Aorta (tissue), 5 donors: ENCODE results near the gene TNFSF12. TPM values are rescaled to one million over a fixed set of nuclear protein-coding genes. Genes with fewer than 3 reads are reported as not detected.

Source experiments
- ATAC-seq: fragments of 200-7000 bp; cut with Tn5 transposase; one replicate; pipeline ENCODE4 v1.9.1; 2022; ENCODE audit warnings: moderate library complexity; ENCODE audit not compliant: low FRiP score
- DNase-seq, 2 donors: peaks; one replicate each; pipeline ENCODE4 v3.0.0-alpha.2; 2020
- H3K27ac ChIP-seq, 2 donors: one replicate each; pipeline ENCODE4 v1.5.1; 2013; ENCODE audit warnings: low read length in 2 of 2, mild to moderate bottlenecking in 2 of 2, moderate library complexity in 2 of 2, control low read depth in 1 of 2, inconsistent platforms in 1 of 2, low read depth in 1 of 2
- H3K27me3 ChIP-seq, 2 donors: one replicate each; pipeline ENCODE4 v1.6.1; 2013; ENCODE audit warnings: control low read depth in 1 of 2, low read length in 1 of 2, mild to moderate bottlenecking in 1 of 2, moderate library complexity in 1 of 2; ENCODE audit not compliant: insufficient read depth in 2 of 2, control insufficient read depth in 1 of 2
- H3K36me3 ChIP-seq, 2 donors: one replicate each; pipeline ENCODE4 v1.6.1; 2013; ENCODE audit warnings: control low read depth in 1 of 2, low read length in 1 of 2, mild to moderate bottlenecking in 1 of 2; ENCODE audit not compliant: insufficient read depth in 2 of 2, control insufficient read depth in 1 of 2
- H3K4me1 ChIP-seq, 2 donors: one replicate each; pipeline ENCODE4 v1.6.1; 2013; ENCODE audit warnings: low read length in 2 of 2, control low read depth in 1 of 2, mild to moderate bottlenecking in 1 of 2, moderate library complexity in 1 of 2; ENCODE audit not compliant: insufficient read depth in 2 of 2, control insufficient read depth in 1 of 2
- H3K4me3 ChIP-seq, 2 donors: one replicate each; pipeline ENCODE4 v1.5.1; 2013; ENCODE audit warnings: low read length in 2 of 2, control low read depth in 1 of 2, mild to moderate bottlenecking in 1 of 2
- H3K9me3 ChIP-seq: one replicate; pipeline ENCODE4 v1.6.1; 2013; ENCODE audit warnings: mild to moderate bottlenecking, low read length; ENCODE audit not compliant: control insufficient read depth
- WGBS, 2 donors: extraction: QIAGEN DNeasy Blood & Tissue Kit; methylation state at CpG; one replicate each; pipeline ENCODE4 v1.1.7; 2013; 5-methylcytosine and 5-hydroxymethylcytosine counted together
- intact Hi-C, 2 donors: fragments of 100-400 bp; cut with DNase I; formaldehyde crosslinking; loops; one replicate each; pipeline versions ENCODE4 v1.14.2 to v1.15.0; 2022
- long read RNA-seq, 2 donors: library from polyadenylated mRNA; unstranded; transcript quantifications; one replicate each; pipeline ENCODE4 v2.0.0, GENCODE V29; 2020 to 2021
- polyA plus RNA-seq, 2 donors: library from polyadenylated mRNA; stranded (reverse); fragments of 200-250 nt; gene quantifications; one replicate each; pipeline ENCODE4 v1.2.3, GENCODE V29; 2013
- total RNA-seq, 2 donors: library from RNA; stranded (reverse); fragmentation: NEBNext Ultra II Directional; extraction: Animal tissue kit (Norgen Biotek cat#: 25700); gene quantifications; one replicate each; pipeline ENCODE4 v1.2.1, GENCODE V29; 2021
- donor health status: healthy with polysubstance abuse.
- donor health status: Bipolar disorder and iron deficiency.
- donor health status: DM: no; HTN: no; CAD: no.
- donor health status: DM: no; HTN: no; CAD: no.
- donor health status: DM: yes; HTN: yes; CAD: no.

Gene TNFSF12
- total RNA-seq, result 10 to 100 TPM; 61.4 to 84.5 TPM
- polyA plus RNA-seq, result 100 to 1,000 TPM; 135 to 148 TPM
- long read RNA-seq, donor 1, partial matches to known transcripts, result 19 of 22 reads
- long read RNA-seq, donor 1, other reads (novel, unspliced or antisense), result 1 of 22 reads
- long read RNA-seq, donor 2, transcript TNFSF12-201 (7 exons, 1,553 nt), result major isoform, 22 of 49 reads
- long read RNA-seq, donor 2, partial matches to known transcripts, result 6 of 49 reads
- long read RNA-seq, donor 2, other reads (novel, unspliced or antisense), result 14 of 49 reads

DNA sequence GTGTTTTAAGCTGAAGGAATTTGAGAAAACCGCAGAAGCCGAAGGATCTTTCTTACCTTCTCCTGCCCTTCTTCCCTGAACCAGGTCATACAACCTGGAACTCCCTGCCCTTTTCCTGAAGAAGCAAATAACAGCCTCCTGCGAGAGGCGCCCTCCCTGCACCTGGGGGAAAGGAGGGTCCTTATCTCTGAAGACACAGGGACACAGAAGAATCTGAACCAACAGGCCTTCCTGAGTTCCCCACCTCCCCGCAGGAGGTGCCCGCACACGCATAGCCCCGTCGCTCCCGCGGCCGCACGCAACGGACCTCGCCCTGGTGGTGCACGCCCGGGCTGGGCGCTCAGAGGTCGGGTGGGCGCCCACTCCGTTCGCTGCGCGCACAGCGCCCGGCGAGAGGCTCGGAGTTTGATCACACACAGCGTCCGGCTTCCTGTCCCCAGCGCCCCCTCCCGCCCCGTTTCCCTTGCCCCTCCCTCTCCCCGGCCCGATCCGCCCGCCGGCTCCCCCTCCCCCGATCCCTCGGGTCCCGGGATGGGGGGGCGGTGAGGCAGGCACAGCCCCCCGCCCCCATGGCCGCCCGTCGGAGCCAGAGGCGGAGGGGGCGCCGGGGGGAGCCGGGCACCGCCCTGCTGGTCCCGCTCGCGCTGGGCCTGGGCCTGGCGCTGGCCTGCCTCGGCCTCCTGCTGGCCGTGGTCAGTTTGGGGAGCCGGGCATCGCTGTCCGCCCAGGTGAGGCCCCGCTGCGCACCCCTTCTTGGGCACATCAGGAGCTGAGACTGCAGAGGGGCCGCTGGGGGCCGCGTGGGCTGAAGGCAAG lies at the start of gene TNFSF12:
TSS of gene TNFSF12 (plus strand) at position 474 of the 816 bp plus-strand sequence. CDS start at position 570, 96 bp downstream.
- H3K36me3 ChIP-seq, result no peaks in the 10 kb centered on the region
- H3K9me3 ChIP-seq, result no peaks in the 10 kb centered on the region
- no peaks in the 10 kb centered on the region for H3K4me1 ChIP-seq
- peak within 1 kb of the TSS; percentile 70 to 71 for H3K4me3 ChIP-seq
- ATAC-seq (peak; percentile 86), DNase-seq (peak; percentile 82 to 91)
- intact Hi-C loops, result no loop called here
- no peaks in the 10 kb centered on the region for H3K27me3 ChIP-seq
- 1 to 2% methylated on average over 45 to 65 of the region's 65 CpGs for WGBS, 2 donors
- peak within 1 kb of the TSS; percentile 58 to 69 for H3K27ac ChIP-seq

DNA sequence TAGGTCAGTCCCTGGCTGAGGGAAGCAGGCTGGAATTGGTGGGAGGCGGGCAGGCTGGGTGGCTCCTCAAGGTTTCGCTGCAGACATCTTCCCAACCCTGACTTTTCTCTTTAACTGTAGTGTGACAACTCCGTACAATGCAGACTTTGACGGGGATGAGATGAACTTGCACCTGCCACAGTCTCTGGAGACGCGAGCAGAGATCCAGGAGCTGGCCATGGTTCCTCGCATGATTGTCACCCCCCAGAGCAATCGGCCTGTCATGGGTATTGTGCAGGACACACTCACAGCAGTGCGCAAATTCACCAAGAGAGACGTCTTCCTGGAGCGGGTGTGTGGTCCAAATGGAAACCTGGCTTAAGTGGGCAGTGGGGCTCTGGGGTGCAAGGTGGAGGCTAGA lies 49.7 kb upstream of the TNFSF12 start:
- Histone ChIP-seq H3K36me3 (peaks cover 14 to 24% of the 10 kb centered on the region in 2 donors), H3K9me3 (no peaks in the 10 kb centered on the region), H3K27me3 (no peaks in the 10 kb centered on the region), H3K4me1 (no peaks in the 10 kb centered on the region), H3K27ac (no peak overlapping the region), H3K4me3 (no peak overlapping the region)
- ATAC-seq (no peak), DNase-seq (no peak)
- intact Hi-C loops, result no loop called here
- 84 to 85% methylated on average over 11 of the region's 11 CpGs for WGBS, 2 donors

GRCh38 chr17:7501729-7502128 lies 47.1 kb upstream of the TNFSF12 start:
- Histone ChIP-seq H3K27ac (no peak overlapping the region), H3K4me3 (no peak overlapping the region), H3K36me3 (peaks cover 14 to 21% of the 10 kb centered on the region in 2 donors), H3K27me3 (no peaks in the 10 kb centered on the region), H3K4me1 (no peaks in the 10 kb centered on the region), H3K9me3 (no peaks in the 10 kb centered on the region)
- WGBS, 2 donors, result 79 to 81% methylated on average over 14 of the region's 14 CpGs
- DNase-seq (peak in 1 of 2 donors; percentile 52), ATAC-seq (no peak)
- intact Hi-C loops, result no loop called here

DNA sequence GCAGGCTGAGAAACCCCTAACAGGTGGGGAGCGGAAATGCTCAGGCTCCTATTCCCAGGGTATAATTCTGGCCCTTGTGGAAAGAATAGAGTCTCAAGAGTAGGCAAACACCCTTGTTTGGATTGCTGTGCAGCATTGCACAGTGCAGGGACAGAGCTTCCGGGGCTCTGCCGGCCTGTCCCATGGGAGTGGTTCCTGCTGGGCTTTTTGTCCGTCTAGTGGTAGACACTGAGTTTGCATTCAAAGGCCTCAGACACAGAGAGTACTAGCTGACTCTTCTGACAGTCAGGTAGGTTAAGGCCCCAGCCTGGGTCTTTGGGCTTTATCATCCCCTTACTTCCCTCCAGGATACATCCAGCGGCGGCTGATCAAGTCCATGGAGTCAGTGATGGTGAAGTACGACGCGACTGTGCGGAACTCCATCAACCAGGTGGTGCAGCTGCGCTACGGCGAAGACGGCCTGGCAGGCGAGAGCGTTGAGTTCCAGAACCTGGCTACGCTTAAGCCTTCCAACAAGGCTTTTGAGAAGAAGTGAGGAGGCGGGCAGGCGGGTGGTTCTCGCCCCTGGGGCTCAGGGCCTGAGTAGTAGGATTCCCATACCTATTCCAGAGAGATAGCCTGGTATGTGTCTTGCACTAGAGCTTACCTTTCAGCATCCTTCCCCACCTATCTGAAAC lies 46.5 kb upstream of the TNFSF12 start:
- no peaks in the 10 kb centered on the region for H3K4me1 ChIP-seq
- no peak for DNase-seq
- peaks cover 14 to 20% of the 10 kb centered on the region in 2 donors for H3K36me3 ChIP-seq
- H3K9me3 ChIP-seq, result no peaks in the 10 kb centered on the region
- no peak overlapping the region for H3K27ac ChIP-seq
- WGBS, 2 donors, result 87 to 88% methylated on average over 20 of the region's 20 CpGs
- H3K4me3 ChIP-seq, result no peak overlapping the region
- ATAC-seq, result no peak
- no peaks in the 10 kb centered on the region for H3K27me3 ChIP-seq
- intact Hi-C loops, result no loop called here

GRCh38 chr17:7502987-7503386 lies 45.9 kb upstream of the TNFSF12 start:
- no peak overlapping the region for H3K27ac ChIP-seq
- H3K27me3 ChIP-seq, result no peaks in the 10 kb centered on the region
- no peaks in the 10 kb centered on the region for H3K4me1 ChIP-seq
- DNase-seq (no peak), ATAC-seq (no peak)
- H3K9me3 ChIP-seq, result no peaks in the 10 kb centered on the region
- intact Hi-C loops, result no loop called here
- WGBS, 2 donors, result 83 to 85% methylated on average over 14 of the region's 14 CpGs
- peaks cover 14 to 17% of the 10 kb centered on the region in 2 donors for H3K36me3 ChIP-seq
- H3K4me3 ChIP-seq, result no peak overlapping the region

GRCh38 chr17:7503521-7503920 lies 45.3 kb upstream of the TNFSF12 start:
- Histone ChIP-seq H3K9me3 (no peaks in the 10 kb centered on the region), H3K27ac (no peak overlapping the region), H3K27me3 (no peaks in the 10 kb centered on the region), H3K4me1 (no peaks in the 10 kb centered on the region), H3K36me3 (peaks cover 14 to 18% of the 10 kb centered on the region in 2 donors), H3K4me3 (no peak overlapping the region)
- no peak for DNase-seq
- whole genome bisulfite sequencing, 2 donors, result 92% methylated on average over 8 of the region's 8 CpGs
- no peak for ATAC-seq
- intact Hi-C loops, result no loop called here

- H3K4me1 ChIP-seq, result no peaks in the 10 kb centered on the region
- H3K9me3 ChIP-seq, result no peaks in the 10 kb centered on the region
- no peaks in the 10 kb centered on the region for H3K27me3 ChIP-seq
- WGBS, 2 donors, result 91 to 92% methylated on average over 11 of the region's 11 CpGs
- no peak overlapping the region for H3K27ac ChIP-seq
- H3K4me3 ChIP-seq, result no peak overlapping the region
- DNase-seq (no peak), ATAC-seq (no peak)
- H3K36me3 ChIP-seq, result peaks cover 5 to 11% of the 10 kb centered on the region in 2 donors
- intact Hi-C loops, result no loop called here
These were observed 40.7 kb upstream of the TNFSF12 start for GRCh38 chr17:7508145-7508544.

DNA sequence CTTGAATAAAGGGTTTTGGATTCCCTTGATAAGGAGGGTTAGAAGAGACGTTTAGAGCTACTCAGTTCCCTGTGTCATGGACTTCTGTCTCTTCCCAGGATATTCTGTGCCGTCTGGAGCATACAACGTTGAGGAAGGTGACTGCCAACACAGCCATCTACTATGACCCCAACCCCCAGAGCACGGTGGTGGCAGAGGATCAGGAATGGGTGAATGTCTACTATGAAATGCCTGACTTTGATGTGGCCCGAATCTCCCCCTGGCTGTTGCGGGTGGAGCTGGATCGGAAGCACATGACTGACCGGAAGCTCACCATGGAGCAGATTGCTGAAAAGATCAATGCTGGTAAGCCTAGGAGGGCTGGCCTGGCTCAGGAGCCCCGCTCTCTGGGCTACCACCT lies 40.0 kb upstream of the TNFSF12 start:
- Histone ChIP-seq H3K27me3 (no peaks in the 10 kb centered on the region), H3K27ac (no peak overlapping the region), H3K4me3 (no peak overlapping the region), H3K9me3 (no peaks in the 10 kb centered on the region), H3K4me1 (no peaks in the 10 kb centered on the region), H3K36me3 (peaks cover under 1 to 7% of the 10 kb centered on the region in 2 donors)
- no peak for DNase-seq
- intact Hi-C loops, result no loop called here
- WGBS, 2 donors, result 88 to 91% methylated on average over 9 of the region's 9 CpGs
- ATAC-seq, result no peak
